Measurements from ENCODE around the gene KIF1C. TPM values are rescaled to one million over a fixed set of nuclear protein-coding genes. Genes with fewer than 3 reads are reported as not detected.

KIF1C gene
- total and polyA plus RNA-seq, 8 donors: 33.4 to 334 (median 87.3) TPM

GRCh38 chr17:4973256-4974114, 24.3 kb upstream of the KIF1C start:
- peaks cover 53 to 96% (median 93%) of the 10 kb centered on the region in 4 donors for H3K36me3 ChIP-seq
- H3K4me1 ChIP-seq: peaks cover 13 to 49% (median 16%) of the 10 kb centered on the region in 4 donors
- H3K4me3 ChIP-seq: no peak overlapping the region
- DNase-seq: no peak
- H3K27me3 ChIP-seq: no peaks in the 10 kb centered on the region
- intact Hi-C loops (cut with DNase I; ENCODE audit: low total_unique reads): loop anchor here (10.0 kb wide), 2 partner anchors 69 to 91 kb away; partner anchors contain the start of gene CHRNE
- H3K9me3 ChIP-seq: no peaks in the 10 kb centered on the region
- 87 to 96% (median 93%) methylated on average over 4 to 10 of the region's 10 CpGs for WGBS, 5 donors
- peak overlapping the region in 2 of 5 donors; percentile 29 to 54 for H3K27ac ChIP-seq
- TF ChIP-seq POLR2AphosphoS5 (IDR thresholded peaks at IDR 0.05) (no peak), POLR2A (IDR thresholded peaks at IDR 0.05) (no peak), EP300 (IDR thresholded peaks at IDR 0.05) (no peak)
- TF ChIP-seq, protein P1, sequence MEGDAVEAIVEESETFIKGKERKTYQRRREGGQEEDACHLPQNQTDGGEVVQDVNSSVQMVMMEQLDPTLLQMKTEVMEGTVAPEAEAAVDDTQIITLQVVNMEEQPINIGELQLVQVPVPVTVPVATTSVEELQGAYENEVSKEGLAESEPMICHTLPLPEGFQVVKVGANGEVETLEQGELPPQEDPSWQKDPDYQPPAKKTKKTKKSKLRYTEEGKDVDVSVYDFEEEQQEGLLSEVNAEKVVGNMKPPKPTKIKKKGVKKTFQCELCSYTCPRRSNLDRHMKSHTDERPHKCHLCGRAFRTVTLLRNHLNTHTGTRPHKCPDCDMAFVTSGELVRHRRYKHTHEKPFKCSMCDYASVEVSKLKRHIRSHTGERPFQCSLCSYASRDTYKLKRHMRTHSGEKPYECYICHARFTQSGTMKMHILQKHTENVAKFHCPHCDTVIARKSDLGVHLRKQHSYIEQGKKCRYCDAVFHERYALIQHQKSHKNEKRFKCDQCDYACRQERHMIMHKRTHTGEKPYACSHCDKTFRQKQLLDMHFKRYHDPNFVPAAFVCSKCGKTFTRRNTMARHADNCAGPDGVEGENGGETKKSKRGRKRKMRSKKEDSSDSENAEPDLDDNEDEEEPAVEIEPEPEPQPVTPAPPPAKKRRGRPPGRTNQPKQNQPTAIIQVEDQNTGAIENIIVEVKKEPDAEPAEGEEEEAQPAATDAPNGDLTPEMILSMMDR (IDR thresholded peaks at IDR 0.05): no peak

GRCh38 chr17:4974115-4974670, 23.6 kb upstream of the KIF1C start:
- TF ChIP-seq EP300 (IDR thresholded peaks at IDR 0.05) (no peak), POLR2A (IDR thresholded peaks at IDR 0.05) (no peak), POLR2AphosphoS5 (IDR thresholded peaks at IDR 0.05) (no peak)
- TF ChIP-seq, protein P1 (IDR thresholded peaks at IDR 0.05): no peak
- H3K27me3 ChIP-seq: no peaks in the 10 kb centered on the region
- intact Hi-C loops (cut with DNase I; ENCODE audit: low total_unique reads): loop anchor here (10.0 kb wide), 2 partner anchors 69 to 91 kb away; partner anchors contain the start of gene CHRNE
- no peaks in the 10 kb centered on the region for H3K9me3 ChIP-seq
- H3K36me3 ChIP-seq: peaks cover 58 to 100% (median 96%) of the 10 kb centered on the region in 4 donors
- H3K27ac ChIP-seq: peak overlapping the region in 1 of 5 donors; percentile 54
- WGBS, 5 donors: 78 to 89% (median 84%) methylated on average over 9 of the region's 9 CpGs
- no peak overlapping the region for H3K4me3 ChIP-seq
- H3K4me1 ChIP-seq: peaks cover 5 to 43% (median 9%) of the 10 kb centered on the region in 4 donors
- DNase-seq: no peak

DNA sequence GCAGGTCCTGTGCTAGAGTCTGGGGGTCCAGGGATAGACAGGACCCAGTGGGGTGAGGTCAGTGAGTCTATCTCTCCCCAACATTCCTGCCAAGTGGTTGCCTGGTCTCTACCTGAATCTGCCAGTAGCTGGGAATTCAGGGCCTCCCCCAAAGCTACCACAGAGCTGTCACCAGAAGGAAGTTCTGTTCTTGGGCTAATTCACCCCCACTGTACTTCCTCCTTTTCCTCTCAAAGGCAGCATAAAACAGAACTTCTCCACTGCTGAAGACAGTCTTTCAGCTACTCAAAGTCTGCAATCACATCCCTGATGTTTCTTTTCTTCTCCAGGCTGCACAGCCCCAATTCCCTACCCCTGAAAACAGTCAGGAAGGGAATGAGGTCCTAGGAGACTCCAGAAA, 19.0 kb upstream of the KIF1C start:
- Histone ChIP-seq H3K27ac (peak overlapping the region in 1 of 5 donors; percentile 19), H3K9me3 (no peaks in the 10 kb centered on the region), H3K4me1 (peaks cover 0 to 45% (median 3%) of the 10 kb centered on the region in 4 donors), H3K4me3 (no peak overlapping the region), H3K36me3 (peaks cover 54 to 98% (median 97%) of the 10 kb centered on the region in 4 donors), H3K27me3 (no peaks in the 10 kb centered on the region)
- DNase-seq: no peak
- TF ChIP-seq, protein P1 (IDR thresholded peaks at IDR 0.05): no peak
- TF ChIP-seq POLR2A (IDR thresholded peaks at IDR 0.05) (no peak), POLR2AphosphoS5 (IDR thresholded peaks at IDR 0.05) (no peak), EP300 (IDR thresholded peaks at IDR 0.05) (no peak)
- intact Hi-C loops (cut with DNase I; ENCODE audit: low total_unique reads): loop anchor here (10.0 kb wide), 2 partner anchors 74 to 86 kb away; partner anchors contain the start of gene CHRNE

DNA sequence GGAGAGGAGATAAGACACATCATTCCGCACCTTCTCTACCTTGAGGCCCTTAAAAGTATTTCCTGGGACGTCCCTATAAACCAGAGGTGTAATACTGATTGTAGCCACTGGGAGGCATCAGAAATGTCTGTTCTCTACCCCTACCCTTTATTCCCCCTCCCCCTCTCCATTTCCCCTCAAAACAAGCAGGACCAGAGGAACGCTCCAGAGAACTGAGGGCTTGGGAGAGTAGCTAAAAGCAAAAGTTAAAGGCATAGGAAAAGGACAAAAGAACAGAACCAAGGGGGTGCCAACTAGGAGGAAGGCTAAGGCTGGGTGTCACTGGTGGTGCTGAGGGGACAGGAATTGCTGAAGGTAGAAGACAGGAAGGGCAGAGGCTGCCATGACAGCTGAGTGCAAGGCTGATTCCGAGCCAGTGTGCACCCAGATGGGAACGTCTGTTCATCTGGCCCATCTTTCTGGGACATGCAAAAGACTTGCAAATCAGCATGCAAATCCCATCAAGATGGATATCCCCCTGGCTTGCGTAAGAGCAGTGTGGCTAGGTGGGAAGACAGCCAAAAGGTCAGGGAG, 17.0 kb upstream of the KIF1C start:
- no peaks in the 10 kb centered on the region for H3K27me3 ChIP-seq
- H3K4me3 ChIP-seq: no peak overlapping the region
- peak in 1 of 2 donors; percentile 88 for DNase-seq
- intact Hi-C loops (cut with DNase I; ENCODE audit: low total_unique reads): no loop called here
- no peaks in the 10 kb centered on the region for H3K9me3 ChIP-seq
- peaks cover 1 to 41% (median 10%) of the 10 kb centered on the region in 4 donors for H3K4me1 ChIP-seq
- TF ChIP-seq, protein P1 (IDR thresholded peaks at IDR 0.05): peak in 5 of 7 experiments; percentile 45 to 90 (median 88)
- no peak for TF ChIP-seq POLR2A (IDR thresholded peaks at IDR 0.05)
- 32 to 46% (median 36%) methylated on average over 6 of the region's 6 CpGs for WGBS, 5 donors
- H3K27ac ChIP-seq: peak overlapping the region in 1 of 5 donors; percentile 18
- peaks cover 49 to 98% (median 96%) of the 10 kb centered on the region in 4 donors for H3K36me3 ChIP-seq
